PC-3 (cell line): ENCODE results near the gene COLEC11. TPM values are rescaled to one million over a fixed set of nuclear protein-coding genes. Genes with fewer than 3 reads are reported as not detected.

ENCODE experiments used
- ATAC-seq: fragments of 200-7000 bp; cut with Tn5 transposase; 2 replicates; pipeline ENCODE4 v1.9.1; 2020; ENCODE audit warnings: mild to moderate bottlenecking, moderate library complexity
- BruUV-seq: library from RNA; stranded (reverse); fragments of 400-500 nt; replicated peaks from 2 replicates; lab custom pipeline; 2021; lab: Mats Ljungman, UMichigan
- CTCF ChIA-PET: fragments of 300-600 bp; sonication (Branson Sonifier 250); formaldehyde crosslinking; loops from one replicate; lab custom pipeline; 2022; ENCODE audit warnings: antibody characterized with exemption; lab: Charles Lee
- POLR2A ChIA-PET: fragments of 300-600 bp; sonication (Branson Sonifier 250); formaldehyde crosslinking; loops from one replicate; lab custom pipeline; 2022; ENCODE audit warnings: antibody characterized with exemption; ENCODE audit not compliant: unreplicated experiment; lab: Charles Lee
- DNase-seq: peaks from one replicate; pipeline ENCODE4 v3.0.0-alpha.2; 2015
- H2AFZ ChIP-seq: fragments of 300-600 bp; sonication (generic); 2 replicates; pipeline ENCODE4 v1.6.0; 2016; ENCODE audit warnings: antibody characterized with exemption, low read length
- H3F3A ChIP-seq: fragments of 300-600 bp; sonication (generic); one replicate; pipeline ENCODE4 v1.6.0; 2017; ENCODE audit warnings: antibody characterized with exemption, low read length, control low read depth, mild to moderate bottlenecking; ENCODE audit not compliant: unreplicated experiment
- H3K27ac ChIP-seq: fragments of 300-600 bp; sonication (generic); 2 replicates; pipeline ENCODE4 v1.5.1; 2016; ENCODE audit warnings: mild to moderate bottlenecking, low read length
- H3K27me3 ChIP-seq: fragments of 300-600 bp; sonication (generic); 2 replicates; pipeline ENCODE4 v1.6.1; 2016; ENCODE audit warnings: low read length, mixed read lengths
- H3K36me3 ChIP-seq: fragments of 300-600 bp; sonication (generic); 2 replicates; pipeline ENCODE4 v1.6.1; 2016; ENCODE audit warnings: low read depth, mixed run types, low read length, mixed read lengths
- H3K4me1 ChIP-seq: fragments of 300-600 bp; sonication (generic); 2 replicates; pipeline ENCODE4 v1.5.1; 2016; ENCODE audit warnings: low read length; ENCODE audit not compliant: insufficient read depth
- H3K4me2 ChIP-seq: fragments of 300-600 bp; sonication (generic); 2 replicates; pipeline ENCODE4 v1.6.0; 2016; ENCODE audit warnings: low read length
- H3K4me3 ChIP-seq: fragments of 300-600 bp; sonication (generic); 2 replicates; pipeline ENCODE4 v1.5.1; 2016; ENCODE audit warnings: mild to moderate bottlenecking, low read length, mixed read lengths
- H3K79me2 ChIP-seq: fragments of 300-600 bp; sonication (generic); 2 replicates; pipeline ENCODE4 v1.6.1; 2017; ENCODE audit warnings: low read length, mixed read lengths
- H3K9ac ChIP-seq: fragments of 300-600 bp; sonication (generic); 2 replicates; pipeline ENCODE4 v1.6.0; 2016; ENCODE audit warnings: mild to moderate bottlenecking, low read length
- H3K9me2 ChIP-seq: fragments of 300-600 bp; sonication (generic); replicated peaks from 2 replicates; pipeline ENCODE4 v1.6.1; 2016; ENCODE audit warnings: mixed run types, low read length, mixed read lengths
- H3K9me3 ChIP-seq: fragments of 300-600 bp; sonication (generic); 2 replicates; pipeline ENCODE4 v1.6.1; 2016; ENCODE audit warnings: low read length, mixed read lengths
- H4K20me1 ChIP-seq: fragments of 300-600 bp; sonication (generic); 2 replicates; pipeline ENCODE4 v1.6.1; 2016; ENCODE audit warnings: low read length, mixed read lengths
- EZH2 ChIP-seq: fragments of 300-600 bp; sonication (generic); IDR thresholded peaks from one replicate; pipeline ENCODE4 v1.6.1; 2017; ENCODE audit warnings: antibody characterized with exemption, mild to moderate bottlenecking, low read length; ENCODE audit not compliant: unreplicated experiment
- EZH2phosphoT487 ChIP-seq: fragments of 300-600 bp; sonication (generic); IDR thresholded peaks from 2 replicates; pipeline ENCODE4 v1.6.1; 2018; ENCODE audit warnings: mild to moderate bottlenecking, antibody characterized with exemption, low read length, borderline replicate concordance
- intact Hi-C: fragments of 100-400 bp; cut with micrococcal nuclease; formaldehyde crosslinking; loops from 2 replicates; pipeline ENCODE4 v1.9.0; 2023
- total RNA-seq: library from RNA; depleted of rRNA; stranded (reverse); fragments of >200 nt; gene quantifications from 2 replicates; pipeline ENCODE4 v1.2.3, GENCODE V29; 2014
- TF ChIP-seq, protein P1 (sequence below): fragments of 300-600 bp; sonication (generic); conservative IDR thresholded peaks from 2 replicates; pipeline ENCODE4 v1.5.1; 2017; ENCODE audit warnings: antibody characterized with exemption, low read depth, mild to moderate bottlenecking, low read length

Gene COLEC11
- total RNA-seq, 1 experiment from 2014 or later: 0.44 TPM

GRCh38 chr2:3633982-3634595 is 39.2 kb downstream of the COLEC11 start:
- POLR2A ChIA-PET: no interaction called here
- H3K9me2 ChIP-seq: no peaks in the 10 kb centered on the region
- CTCF ChIA-PET: no interaction called here

GRCh38 chr2:3634596-3635121 is 39.7 kb downstream of the COLEC11 start:
- CTCF ChIA-PET: no interaction called here
- TF ChIP-seq, protein P1, sequence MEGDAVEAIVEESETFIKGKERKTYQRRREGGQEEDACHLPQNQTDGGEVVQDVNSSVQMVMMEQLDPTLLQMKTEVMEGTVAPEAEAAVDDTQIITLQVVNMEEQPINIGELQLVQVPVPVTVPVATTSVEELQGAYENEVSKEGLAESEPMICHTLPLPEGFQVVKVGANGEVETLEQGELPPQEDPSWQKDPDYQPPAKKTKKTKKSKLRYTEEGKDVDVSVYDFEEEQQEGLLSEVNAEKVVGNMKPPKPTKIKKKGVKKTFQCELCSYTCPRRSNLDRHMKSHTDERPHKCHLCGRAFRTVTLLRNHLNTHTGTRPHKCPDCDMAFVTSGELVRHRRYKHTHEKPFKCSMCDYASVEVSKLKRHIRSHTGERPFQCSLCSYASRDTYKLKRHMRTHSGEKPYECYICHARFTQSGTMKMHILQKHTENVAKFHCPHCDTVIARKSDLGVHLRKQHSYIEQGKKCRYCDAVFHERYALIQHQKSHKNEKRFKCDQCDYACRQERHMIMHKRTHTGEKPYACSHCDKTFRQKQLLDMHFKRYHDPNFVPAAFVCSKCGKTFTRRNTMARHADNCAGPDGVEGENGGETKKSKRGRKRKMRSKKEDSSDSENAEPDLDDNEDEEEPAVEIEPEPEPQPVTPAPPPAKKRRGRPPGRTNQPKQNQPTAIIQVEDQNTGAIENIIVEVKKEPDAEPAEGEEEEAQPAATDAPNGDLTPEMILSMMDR: no peak
- TF ChIP-seq EZH2: no peak
- H3K4me3 ChIP-seq: no peak overlapping the region
- no TSS peak for BruUV-seq
- H3K9me2 ChIP-seq: no peaks in the 10 kb centered on the region
- intact Hi-C loops: no loop called here
- DNase-seq (no peak), ATAC-seq (no peak)
- no peak overlapping the region for H3K4me2 ChIP-seq
- H3K4me1 ChIP-seq: no peaks in the 10 kb centered on the region
- H3K79me2 ChIP-seq: no peaks in the 10 kb centered on the region
- no peaks in the 10 kb centered on the region for H4K20me1 ChIP-seq
- no peaks in the 10 kb centered on the region for H3K36me3 ChIP-seq
- H2AFZ ChIP-seq: no peak overlapping the region
- no peaks in the 10 kb centered on the region for H3F3A ChIP-seq
- H3K27ac ChIP-seq: no peak overlapping the region
- peaks cover 17% of the 10 kb centered on the region for H3K27me3 ChIP-seq
- POLR2A ChIA-PET: no interaction called here
- no peaks in the 10 kb centered on the region for H3K9me3 ChIP-seq
- no peak overlapping the region for H3K9ac ChIP-seq

More at GRCh38 chr2:3633982-3634595, 39.2 kb downstream of the COLEC11 start:
- DNase-seq: no peak
- H3K27me3 ChIP-seq: peaks cover 17% of the 10 kb centered on the region
- TF ChIP-seq EZH2phosphoT487 (no peak), EZH2 (no peak)
- TF ChIP-seq, protein P1: no peak
- no TSS peak for BruUV-seq
- no peak overlapping the region for H3K4me3 ChIP-seq
- no peaks in the 10 kb centered on the region for H4K20me1 ChIP-seq
- no peaks in the 10 kb centered on the region for H3K9me3 ChIP-seq
- no peak overlapping the region for H3K27ac ChIP-seq
- intact Hi-C loops: no loop called here
- no peak overlapping the region for H3K9ac ChIP-seq
- no peaks in the 10 kb centered on the region for H3K36me3 ChIP-seq
- H2AFZ ChIP-seq: no peak overlapping the region
- no peak overlapping the region for H3K4me2 ChIP-seq
- no peaks in the 10 kb centered on the region for H3K4me1 ChIP-seq
- H3K79me2 ChIP-seq: no peaks in the 10 kb centered on the region
- H3F3A ChIP-seq: no peaks in the 10 kb centered on the region
- ATAC-seq: no peak
